Measurements from ENCODE around the gene GOLIM4. TPM values are rescaled to one million over a fixed set of nuclear protein-coding genes. Genes with fewer than 3 reads are reported as not detected.

The GOLIM4 gene
- total RNA-seq, 1 experiment from 2014 or later = 24.6 TPM

- no peak overlapping the region for H2BK12ac ChIP-seq (ENCODE audit: insufficient read length, low read depth, low read length)
- H3K4me3 Mint-ChIP-seq = no peak overlapping the region
- no peaks in the 10 kb centered on the region for H3K27me3 Mint-ChIP-seq (ENCODE audit: low read depth)
- no peaks in the 10 kb centered on the region for H3K9me3 ChIP-seq (ENCODE audit: control insufficient read depth, low read depth, low read length)
- H2BK15ac ChIP-seq (ENCODE audit: low read depth, low read length) = no peak overlapping the region
- no peak overlapping the region for H2BK120ac ChIP-seq (ENCODE audit: low read depth, low read length, poor library complexity, severe bottlenecking)
- H3K4me2 ChIP-seq (ENCODE audit: insufficient read depth, insufficient read length, low read length) = no peak overlapping the region
- H3K56ac ChIP-seq (ENCODE audit: insufficient read length, low read depth, low read length) = no peak overlapping the region
- H3K79me1 ChIP-seq (ENCODE audit: insufficient read depth, low read depth, low read length, poor library complexity, severe bottlenecking) = no peaks in the 10 kb centered on the region
- peaks cover 2% of the 10 kb centered on the region for H4K20me1 ChIP-seq (ENCODE audit: control insufficient read depth, insufficient read depth, insufficient read length)
- H2AFZ ChIP-seq (ENCODE audit: low read length) = no peak overlapping the region
- H2BK20ac ChIP-seq (ENCODE audit: low read depth, low read length, poor library complexity, severe bottlenecking) = no peak overlapping the region
- H3K9ac ChIP-seq (ENCODE audit: extremely low read depth, insufficient read length, low read length) = no peak overlapping the region
- H3K18ac ChIP-seq (ENCODE audit: insufficient read length, low read depth, low read length) = no peak overlapping the region
- WGBS (ENCODE audit: extremely low coverage, insufficient read length, low lambda C conversion rate) = no CpG with 5 or more reads among the region's 1 CpG
- no peak for DNase-seq
- no peak overlapping the region for H3K23ac ChIP-seq (ENCODE audit: insufficient read length, low read depth, low read length)
- H4K8ac ChIP-seq (replicated peaks; ENCODE audit: insufficient read length, low read depth, low read length) = no peak overlapping the region
- H3K27ac ChIP-seq (ENCODE audit: insufficient read length, low read depth, low read length) = no peak overlapping the region
- TF ChIP-seq, protein P1, sequence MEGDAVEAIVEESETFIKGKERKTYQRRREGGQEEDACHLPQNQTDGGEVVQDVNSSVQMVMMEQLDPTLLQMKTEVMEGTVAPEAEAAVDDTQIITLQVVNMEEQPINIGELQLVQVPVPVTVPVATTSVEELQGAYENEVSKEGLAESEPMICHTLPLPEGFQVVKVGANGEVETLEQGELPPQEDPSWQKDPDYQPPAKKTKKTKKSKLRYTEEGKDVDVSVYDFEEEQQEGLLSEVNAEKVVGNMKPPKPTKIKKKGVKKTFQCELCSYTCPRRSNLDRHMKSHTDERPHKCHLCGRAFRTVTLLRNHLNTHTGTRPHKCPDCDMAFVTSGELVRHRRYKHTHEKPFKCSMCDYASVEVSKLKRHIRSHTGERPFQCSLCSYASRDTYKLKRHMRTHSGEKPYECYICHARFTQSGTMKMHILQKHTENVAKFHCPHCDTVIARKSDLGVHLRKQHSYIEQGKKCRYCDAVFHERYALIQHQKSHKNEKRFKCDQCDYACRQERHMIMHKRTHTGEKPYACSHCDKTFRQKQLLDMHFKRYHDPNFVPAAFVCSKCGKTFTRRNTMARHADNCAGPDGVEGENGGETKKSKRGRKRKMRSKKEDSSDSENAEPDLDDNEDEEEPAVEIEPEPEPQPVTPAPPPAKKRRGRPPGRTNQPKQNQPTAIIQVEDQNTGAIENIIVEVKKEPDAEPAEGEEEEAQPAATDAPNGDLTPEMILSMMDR (conservative IDR thresholded peaks at IDR 0.05) = no peak
- H3T11ph ChIP-seq (ENCODE audit: low read length) = no peak overlapping the region
- no peak overlapping the region for H3K27ac Mint-ChIP-seq
- H3K27me3 ChIP-seq (ENCODE audit: insufficient read depth, low read length) = no peaks in the 10 kb centered on the region
- H4K91ac ChIP-seq (ENCODE audit: insufficient read length, low read depth, low read length) = no peak overlapping the region
- H4K5ac ChIP-seq (ENCODE audit: insufficient read length, low read depth, low read length) = no peak overlapping the region
- no peaks in the 10 kb centered on the region for H3K23me2 ChIP-seq (ENCODE audit: insufficient read length, low read depth, low read length, poor library complexity, severe bottlenecking)
- H2AK5ac ChIP-seq (ENCODE audit: insufficient read length, low read length) = no peak overlapping the region
- no peak overlapping the region for H2BK5ac ChIP-seq (ENCODE audit: insufficient read length, low read length)
- no peaks in the 10 kb centered on the region for H3K4me1 ChIP-seq (ENCODE audit: insufficient read depth, low read length)
- H3K4ac ChIP-seq (ENCODE audit: low read depth, low read length) = no peak overlapping the region
- H3K4me1 Mint-ChIP-seq = no peaks in the 10 kb centered on the region
- H3K14ac ChIP-seq (ENCODE audit: insufficient read depth, low read length) = no peak overlapping the region
- no peaks in the 10 kb centered on the region for H3K9me3 Mint-ChIP-seq
- no peaks in the 10 kb centered on the region for H3K79me2 ChIP-seq (ENCODE audit: insufficient read depth, low read length)
- no peaks in the 10 kb centered on the region for H3K36me3 Mint-ChIP-seq (ENCODE audit: insufficient read depth in 1 of 3, low read depth in 3 of 3)
These were observed 117.2 kb downstream of the GOLIM4 start for GRCh38 chr3:167978486-167978885.
